Neuron (in vitro differentiated cells): Measurements from ENCODE around the gene CCM2.

Experiments used
- H2AFZ ChIP-seq: one replicate; pipeline ENCODE4 v1.6.1; 2013; ENCODE audit warnings: low read depth, mild to moderate bottlenecking, inconsistent platforms, low read length, moderate library complexity
- H3K27me3 ChIP-seq: one replicate; pipeline ENCODE4 v1.6.1; 2013; ENCODE audit warnings: low read length; ENCODE audit not compliant: insufficient read depth
- H3K36me3 ChIP-seq: one replicate; pipeline ENCODE4 v1.6.1; 2013; ENCODE audit warnings: low read length; ENCODE audit not compliant: insufficient read depth
- H3K4me1 ChIP-seq: one replicate; pipeline ENCODE4 v1.6.1; 2013; ENCODE audit warnings: low read length; ENCODE audit not compliant: insufficient read depth
- H3K4me3 ChIP-seq: 2 replicates; pipeline ENCODE4 v1.5.1; 2013; ENCODE audit warnings: mild to moderate bottlenecking, low read length, moderate library complexity
- H3K9me3 ChIP-seq: one replicate; pipeline ENCODE4 v1.6.1; 2013; ENCODE audit warnings: low read length

The CCM2 gene

GRCh38 chr7:45087301-45088145 is 87.5 kb downstream of the CCM2 start:
- Histone ChIP-seq H3K4me1 (peaks cover 8% of the 10 kb centered on the region), H3K36me3 (peaks cover 6% of the 10 kb centered on the region), H3K4me3 (peak overlapping the region; percentile 76), H3K27me3 (no peaks in the 10 kb centered on the region), H3K9me3 (no peaks in the 10 kb centered on the region), H2AFZ (no peak overlapping the region)

GRCh38 chr7:45088146-45088701 is 88.2 kb downstream of the CCM2 start:
- Histone ChIP-seq H2AFZ (no peak overlapping the region), H3K4me3 (peak overlapping the region; percentile 76), H3K27me3 (no peaks in the 10 kb centered on the region), H3K9me3 (no peaks in the 10 kb centered on the region), H3K4me1 (peaks cover 8% of the 10 kb centered on the region), H3K36me3 (peaks cover 6% of the 10 kb centered on the region)

GRCh38 chr7:45088821-45089340 is 88.9 kb downstream of the CCM2 start, which contains the start of gene NACAD:
NACAD (minus strand) TSS chr7:45088969; CDS start chr7:45088894, 75 bp downstream.
- Histone ChIP-seq H3K4me1 (peaks cover 8% of the 10 kb centered on the region), H3K9me3 (no peaks in the 10 kb centered on the region), H3K27me3 (no peaks in the 10 kb centered on the region), H3K36me3 (peaks cover 6% of the 10 kb centered on the region), H2AFZ (peak within 1 kb of the TSS; percentile 95), H3K4me3 (peak within 1 kb of the TSS; percentile 76)

- Histone ChIP-seq H3K27me3 (no peaks in the 10 kb centered on the region), H3K4me3 (peak overlapping the region; percentile 76), H2AFZ (peak overlapping the region; percentile 95), H3K36me3 (peaks cover 6% of the 10 kb centered on the region), H3K9me3 (no peaks in the 10 kb centered on the region), H3K4me1 (peaks cover 8% of the 10 kb centered on the region)
Observed at GRCh38 chr7:45089341-45089891, 89.4 kb downstream of the CCM2 start.

- no peaks in the 10 kb centered on the region for H3K27me3 ChIP-seq
- H2AFZ ChIP-seq, result no peak overlapping the region
- H3K4me1 ChIP-seq, result peaks cover 8% of the 10 kb centered on the region
- no peaks in the 10 kb centered on the region for H3K9me3 ChIP-seq
- H3K36me3 ChIP-seq, result no peaks in the 10 kb centered on the region
- H3K4me3 ChIP-seq, result no peak overlapping the region
Observed at GRCh38 chr7:45092100-45092930, 92.3 kb downstream of the CCM2 start.

- Histone ChIP-seq H2AFZ (no peak overlapping the region), H3K4me3 (no peak overlapping the region), H3K4me1 (peaks cover 8% of the 10 kb centered on the region), H3K36me3 (no peaks in the 10 kb centered on the region), H3K9me3 (no peaks in the 10 kb centered on the region), H3K27me3 (no peaks in the 10 kb centered on the region)
Observed at GRCh38 chr7:45092931-45093235, 92.9 kb downstream of the CCM2 start.

- no peak overlapping the region for H3K4me3 ChIP-seq
- no peak overlapping the region for H2AFZ ChIP-seq
- no peaks in the 10 kb centered on the region for H3K9me3 ChIP-seq
- no peaks in the 10 kb centered on the region for H3K4me1 ChIP-seq
- H3K27me3 ChIP-seq, result no peaks in the 10 kb centered on the region
- H3K36me3 ChIP-seq, result peaks cover 52% of the 10 kb centered on the region
Observed at GRCh38 chr7:45098983-45099839, 99.2 kb downstream of the CCM2 start.

- no peak overlapping the region for H2AFZ ChIP-seq
- H3K27me3 ChIP-seq, result no peaks in the 10 kb centered on the region
- H3K4me3 ChIP-seq, result no peak overlapping the region
- H3K36me3 ChIP-seq, result peaks cover 61% of the 10 kb centered on the region
- H3K4me1 ChIP-seq, result no peaks in the 10 kb centered on the region
- no peaks in the 10 kb centered on the region for H3K9me3 ChIP-seq
Observed at GRCh38 chr7:45099891-45100760, 100.1 kb downstream of the CCM2 start.

- no peak overlapping the region for H2AFZ ChIP-seq
- H3K4me1 ChIP-seq, result no peaks in the 10 kb centered on the region
- peaks cover 69% of the 10 kb centered on the region for H3K36me3 ChIP-seq
- H3K27me3 ChIP-seq, result no peaks in the 10 kb centered on the region
- no peak overlapping the region for H3K4me3 ChIP-seq
- no peaks in the 10 kb centered on the region for H3K9me3 ChIP-seq
Observed at GRCh38 chr7:45100761-45101480, 100.9 kb downstream of the CCM2 start.

GRCh38 chr7:45101748-45102147 is 101.7 kb downstream of the CCM2 start:
- H3K4me3 ChIP-seq, result no peak overlapping the region
- H3K36me3 ChIP-seq, result peaks cover 77% of the 10 kb centered on the region
- no peaks in the 10 kb centered on the region for H3K9me3 ChIP-seq
- H3K4me1 ChIP-seq, result no peaks in the 10 kb centered on the region
- no peak overlapping the region for H2AFZ ChIP-seq
- no peaks in the 10 kb centered on the region for H3K27me3 ChIP-seq
